ENCODE results near the gene YKT6. TPM values are rescaled to one million over a fixed set of nuclear protein-coding genes. Genes with fewer than 3 reads are reported as not detected.

Gene YKT6
- total and polyA plus RNA-seq, 7 donors: 47.7 to 153 (median 68.7) TPM

GRCh38 chr7:44220358-44221112, 19.8 kb downstream of the YKT6 start:
- Histone ChIP-seq H3K4me1 (peaks cover 5% of the 10 kb centered on the region), H3K36me3 (ENCODE audit: insufficient read depth in 1 of 2, low read depth in 1 of 2) (no peaks in the 10 kb centered on the region), H3K27ac (no peak overlapping the region), H3K27me3 (ENCODE audit: insufficient read depth in 3 of 3, low read length in 2 of 3) (peaks cover 0 to 1% (median 0%) of the 10 kb centered on the region in 3 donors), H3K4me3 (no peak overlapping the region), H3K9me3 (no peaks in the 10 kb centered on the region)
- no peak for TF ChIP-seq CTCF (IDR thresholded peaks at IDR 0.05)
- DNase-seq (peak; percentile 4 to 48), ATAC-seq (no peak)
- 91 to 94% (median 93%) methylated on average over 23 to 24 of the region's 24 CpGs for WGBS, 3 donors
- intact Hi-C loops (cut with DNase I): no loop called here

- ATAC-seq (no peak), DNase-seq (peak; percentile 10 to 44)
- no peak overlapping the region for H3K4me3 ChIP-seq
- peaks cover 11% of the 10 kb centered on the region for H3K4me1 ChIP-seq
- no peaks in the 10 kb centered on the region for H3K36me3 ChIP-seq (ENCODE audit: insufficient read depth in 1 of 2, low read depth in 1 of 2)
- H3K9me3 ChIP-seq: no peaks in the 10 kb centered on the region
- H3K27me3 ChIP-seq (ENCODE audit: insufficient read depth in 3 of 3, low read length in 2 of 3): peaks cover 0 to 1% (median 0%) of the 10 kb centered on the region in 3 donors
- H3K27ac ChIP-seq: no peak overlapping the region
- TF ChIP-seq CTCF (IDR thresholded peaks at IDR 0.05): no peak
- intact Hi-C loops (cut with DNase I): no loop called here
- 64 to 72% (median 69%) methylated on average over 26 to 30 of the region's 30 CpGs for WGBS, 3 donors
Observed at GRCh38 chr7:44221231-44221791, 20.5 kb downstream of the YKT6 start.

GRCh38 chr7:44222074-44222473, 21.3 kb downstream of the YKT6 start:
- H3K9me3 ChIP-seq: no peaks in the 10 kb centered on the region
- no peak for TF ChIP-seq CTCF (IDR thresholded peaks at IDR 0.05)
- intact Hi-C loops (cut with DNase I): no loop called here
- WGBS, 3 donors: 85 to 88% (median 88%) methylated on average over 11 of the region's 11 CpGs
- H3K4me3 ChIP-seq: no peak overlapping the region
- H3K27ac ChIP-seq: no peak overlapping the region
- DNase-seq: peak; percentile 2 to 17
- no peak for ATAC-seq
- no peaks in the 10 kb centered on the region for H3K36me3 ChIP-seq (ENCODE audit: insufficient read depth in 1 of 2, low read depth in 1 of 2)
- peaks cover 11% of the 10 kb centered on the region for H3K4me1 ChIP-seq
- peaks cover 0 to 1% (median 0%) of the 10 kb centered on the region in 3 donors for H3K27me3 ChIP-seq (ENCODE audit: insufficient read depth in 3 of 3, low read length in 2 of 3)

GRCh38 chr7:44222776-44223261, 22.0 kb downstream of the YKT6 start:
- no peak for TF ChIP-seq CTCF (IDR thresholded peaks at IDR 0.05)
- intact Hi-C loops (cut with DNase I): no loop called here
- Histone ChIP-seq H3K27me3 (ENCODE audit: insufficient read depth in 3 of 3, low read length in 2 of 3) (peaks cover 0 to 1% (median 0%) of the 10 kb centered on the region in 3 donors), H3K27ac (no peak overlapping the region), H3K4me3 (no peak overlapping the region), H3K36me3 (ENCODE audit: insufficient read depth in 1 of 2, low read depth in 1 of 2) (no peaks in the 10 kb centered on the region), H3K9me3 (no peaks in the 10 kb centered on the region), H3K4me1 (peaks cover 11% of the 10 kb centered on the region)
- DNase-seq: peak; percentile 9 to 19
- 89 to 92% (median 91%) methylated on average over 11 of the region's 11 CpGs for WGBS, 3 donors
- ATAC-seq: no peak

All from psoas muscle (tissue), 8 donors.